ENCODE data around the gene CMTR1.

The CMTR1 gene

DNA sequence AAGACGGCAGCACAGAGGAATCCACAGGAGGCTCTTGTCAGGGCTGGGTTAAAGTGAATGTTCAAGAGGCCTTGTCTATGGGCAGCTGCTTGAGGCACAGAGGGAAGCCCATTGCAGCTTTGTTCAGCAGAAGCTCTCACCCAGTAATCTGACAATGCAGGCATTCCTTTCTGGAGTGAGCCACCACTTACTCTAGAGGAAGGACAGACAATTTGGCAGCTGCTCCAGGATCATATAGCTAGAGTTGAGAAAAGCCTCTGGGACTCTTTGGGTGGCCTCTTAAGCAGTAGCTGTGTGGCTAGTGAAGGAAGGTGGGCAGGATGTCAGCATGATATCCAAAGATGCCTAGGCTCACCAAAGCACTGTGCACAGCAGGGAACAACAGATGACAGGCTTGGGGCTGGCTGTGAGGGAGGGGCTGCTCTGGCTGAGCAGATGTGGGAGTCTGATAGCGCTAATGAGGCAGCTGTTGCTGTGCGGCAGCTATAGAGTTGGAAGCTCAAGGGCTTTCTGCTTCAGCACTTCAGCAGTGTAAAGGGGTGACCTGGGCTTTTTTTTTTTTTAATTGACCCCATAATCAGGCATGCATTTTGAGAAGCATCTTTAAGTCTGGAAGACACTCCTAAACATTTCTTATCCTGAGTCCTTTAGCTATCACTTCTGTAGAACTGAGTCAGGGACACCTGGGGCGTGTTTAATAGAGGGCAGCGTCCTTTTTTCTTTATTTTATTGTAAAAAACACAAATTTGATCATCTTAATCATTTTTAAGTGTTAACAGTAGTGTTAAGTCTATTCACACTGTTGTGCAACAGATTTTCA is 27.2 kb downstream of the CMTR1 start:
- H3K27ac ChIP-seq (ENCODE audit: low read length) = no peak overlapping the region
- no peak overlapping the region for H3K4me3 ChIP-seq (ENCODE audit: low read length)
- H3K27me3 ChIP-seq (ENCODE audit: control insufficient read depth, insufficient read depth, low read length) = no peaks in the 10 kb centered on the region
- H3K9ac ChIP-seq (ENCODE audit: low read length) = no peak overlapping the region
- peaks cover 45% of the 10 kb centered on the region for H3K36me3 ChIP-seq (ENCODE audit: control insufficient read depth, low read depth, low read length)
- H3K9me3 ChIP-seq (ENCODE audit: control insufficient read depth, low read depth, low read length) = no peaks in the 10 kb centered on the region
- no peaks in the 10 kb centered on the region for H3K4me1 ChIP-seq (ENCODE audit: control insufficient read depth, low read depth, low read length)

DNA sequence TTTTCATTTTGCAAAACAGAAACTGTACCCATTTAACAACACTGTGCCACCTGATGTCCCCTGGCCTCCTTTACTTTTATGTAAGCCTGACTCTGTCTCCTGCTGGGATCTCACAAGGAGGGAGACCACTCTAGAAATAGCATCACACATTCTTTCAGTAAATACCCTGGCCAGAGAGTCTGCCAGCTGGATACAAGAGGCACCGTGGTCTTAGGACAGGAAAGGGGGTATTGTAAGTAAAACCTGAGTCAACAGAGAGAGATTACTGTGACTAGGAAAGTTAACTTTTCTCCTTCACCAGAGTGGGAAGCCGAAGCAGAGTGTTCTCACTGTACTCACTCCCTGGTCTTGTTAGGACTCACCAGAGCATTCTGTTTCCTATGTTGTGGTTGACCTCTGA is 27.8 kb downstream of the CMTR1 start:
- Histone ChIP-seq H3K9ac (ENCODE audit: low read length) (no peak overlapping the region), H3K9me3 (ENCODE audit: control insufficient read depth, low read depth, low read length) (no peaks in the 10 kb centered on the region), H3K36me3 (ENCODE audit: control insufficient read depth, low read depth, low read length) (peaks cover 39% of the 10 kb centered on the region), H3K27ac (ENCODE audit: low read length) (no peak overlapping the region), H3K27me3 (ENCODE audit: control insufficient read depth, insufficient read depth, low read length) (no peaks in the 10 kb centered on the region), H3K4me3 (ENCODE audit: low read length) (no peak overlapping the region), H3K4me1 (ENCODE audit: control insufficient read depth, low read depth, low read length) (no peaks in the 10 kb centered on the region)

DNA sequence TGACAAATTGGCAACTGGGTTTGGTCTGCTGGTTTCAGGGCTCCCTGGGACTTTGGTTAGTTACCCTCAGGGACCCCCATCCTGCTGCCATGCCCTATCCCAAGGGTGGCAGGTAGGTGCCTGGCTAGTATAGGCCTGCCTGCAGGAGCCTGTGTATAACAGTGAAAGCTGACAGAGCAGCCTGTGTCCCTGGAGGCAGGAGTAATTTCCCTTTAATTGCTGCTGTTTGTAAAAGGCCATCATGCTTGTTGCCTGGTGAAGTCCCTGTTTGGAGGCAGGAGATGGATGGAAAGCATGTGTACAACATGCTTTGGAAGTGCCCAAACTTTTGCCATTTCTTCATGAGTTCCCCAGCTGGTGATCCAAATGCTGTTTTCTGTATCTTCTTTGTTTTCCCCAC is 30.1 kb downstream of the CMTR1 start:
- Histone ChIP-seq H3K4me3 (ENCODE audit: low read length) (no peak overlapping the region), H3K27me3 (ENCODE audit: control insufficient read depth, insufficient read depth, low read length) (no peaks in the 10 kb centered on the region), H3K4me1 (ENCODE audit: control insufficient read depth, low read depth, low read length) (no peaks in the 10 kb centered on the region), H3K9me3 (ENCODE audit: control insufficient read depth, low read depth, low read length) (peaks cover 5% of the 10 kb centered on the region), H3K36me3 (ENCODE audit: control insufficient read depth, low read depth, low read length) (peaks cover 36% of the 10 kb centered on the region), H3K27ac (ENCODE audit: low read length) (no peak overlapping the region), H3K9ac (ENCODE audit: low read length) (no peak overlapping the region)

DNA sequence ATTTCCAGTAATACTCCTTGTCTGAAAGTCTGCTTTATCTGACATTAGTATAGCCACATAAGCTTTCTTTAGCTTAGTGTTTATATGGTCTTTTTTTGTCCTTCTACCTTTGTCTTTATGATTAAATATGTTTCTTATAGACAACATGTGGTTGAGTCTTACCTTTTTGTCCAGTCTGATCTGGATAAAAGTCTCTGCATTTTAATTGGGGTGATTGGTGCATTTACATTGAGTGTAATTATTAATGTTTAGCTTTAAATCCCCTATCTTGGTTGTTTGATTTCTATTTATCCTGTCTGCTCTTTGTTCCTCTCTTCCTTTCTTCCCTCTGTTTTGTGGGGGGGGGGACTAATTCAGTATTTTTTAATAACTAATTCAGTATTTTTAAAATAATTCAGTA is 34.7 kb downstream of the CMTR1 start:
- peaks cover 22% of the 10 kb centered on the region for H3K36me3 ChIP-seq (ENCODE audit: control insufficient read depth, low read depth, low read length)
- H3K9ac ChIP-seq (ENCODE audit: low read length) = no peak overlapping the region
- no peaks in the 10 kb centered on the region for H3K4me1 ChIP-seq (ENCODE audit: control insufficient read depth, low read depth, low read length)
- no peak overlapping the region for H3K27ac ChIP-seq (ENCODE audit: low read length)
- H3K4me3 ChIP-seq (ENCODE audit: low read length) = no peak overlapping the region
- peaks cover 5% of the 10 kb centered on the region for H3K9me3 ChIP-seq (ENCODE audit: control insufficient read depth, low read depth, low read length)
- no peaks in the 10 kb centered on the region for H3K27me3 ChIP-seq (ENCODE audit: control insufficient read depth, insufficient read depth, low read length)

DNA sequence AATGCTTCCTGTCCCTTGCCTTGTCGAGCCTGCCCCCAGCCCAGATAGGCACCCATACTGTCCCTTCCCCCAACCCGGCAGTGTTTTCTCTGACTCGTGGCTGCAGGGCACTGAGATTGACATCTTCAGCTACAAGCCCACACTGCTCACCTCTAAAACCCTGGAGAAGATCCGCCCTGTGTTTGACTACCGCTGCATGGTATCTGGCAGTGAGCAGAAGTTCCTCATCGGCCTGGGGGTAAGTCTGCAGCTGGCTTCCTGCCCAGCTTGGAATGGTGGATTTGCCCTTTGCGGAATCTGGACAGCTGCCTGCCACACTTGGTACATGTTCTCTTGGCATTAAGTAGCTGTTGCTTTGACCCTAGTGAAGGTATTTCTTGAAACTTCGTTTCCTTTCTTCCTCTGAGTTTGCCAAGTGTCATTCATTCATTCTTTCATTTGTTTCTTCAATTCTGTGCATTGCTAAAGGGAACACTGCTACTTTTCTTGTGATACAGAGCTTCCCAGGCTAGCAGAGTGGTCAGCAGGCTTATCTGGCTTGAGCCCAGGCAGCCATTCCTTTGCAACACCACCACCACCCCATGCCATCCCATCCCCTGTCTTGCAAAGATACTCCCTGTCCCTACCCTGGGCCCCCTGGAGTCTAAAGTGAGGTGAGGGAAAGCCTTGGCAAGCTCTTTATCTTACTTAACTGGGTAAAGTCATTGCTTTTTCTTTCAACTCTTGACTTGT is 40.5 kb downstream of the CMTR1 start:
- Histone ChIP-seq H3K9ac (ENCODE audit: low read length) (no peak overlapping the region), H3K4me3 (ENCODE audit: low read length) (no peak overlapping the region), H3K27ac (ENCODE audit: low read length) (no peak overlapping the region), H3K27me3 (ENCODE audit: control insufficient read depth, insufficient read depth, low read length) (no peaks in the 10 kb centered on the region), H3K9me3 (ENCODE audit: control insufficient read depth, low read depth, low read length) (no peaks in the 10 kb centered on the region), H3K4me1 (ENCODE audit: control insufficient read depth, low read depth, low read length) (no peaks in the 10 kb centered on the region), H3K36me3 (ENCODE audit: control insufficient read depth, low read depth, low read length) (peaks cover 45% of the 10 kb centered on the region)

DNA sequence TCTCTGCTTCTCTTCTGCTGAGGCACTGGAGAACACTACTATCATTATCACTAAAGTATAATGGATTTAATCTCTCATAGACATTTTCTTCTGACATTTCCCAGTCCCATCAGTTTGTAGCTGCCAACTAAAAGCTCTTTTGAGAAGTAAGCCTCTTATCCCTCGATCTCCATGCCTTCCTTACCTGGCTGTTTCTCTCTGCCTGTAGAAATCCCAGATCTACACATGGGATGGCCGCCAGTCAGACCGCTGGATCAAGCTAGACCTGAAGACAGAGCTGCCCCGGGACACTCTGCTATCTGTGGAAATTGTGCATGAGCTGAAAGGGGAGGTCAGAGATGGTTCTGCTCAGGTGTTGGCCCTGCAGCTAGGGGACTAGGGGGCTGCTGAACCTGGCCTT is 41.3 kb downstream of the CMTR1 start:
- no peaks in the 10 kb centered on the region for H3K27me3 ChIP-seq (ENCODE audit: control insufficient read depth, insufficient read depth, low read length)
- H3K27ac ChIP-seq (ENCODE audit: low read length) = no peak overlapping the region
- peaks cover 48% of the 10 kb centered on the region for H3K36me3 ChIP-seq (ENCODE audit: control insufficient read depth, low read depth, low read length)
- no peaks in the 10 kb centered on the region for H3K4me1 ChIP-seq (ENCODE audit: control insufficient read depth, low read depth, low read length)
- H3K9ac ChIP-seq (ENCODE audit: low read length) = no peak overlapping the region
- no peaks in the 10 kb centered on the region for H3K9me3 ChIP-seq (ENCODE audit: control insufficient read depth, low read depth, low read length)
- no peak overlapping the region for H3K4me3 ChIP-seq (ENCODE audit: low read length)

DNA sequence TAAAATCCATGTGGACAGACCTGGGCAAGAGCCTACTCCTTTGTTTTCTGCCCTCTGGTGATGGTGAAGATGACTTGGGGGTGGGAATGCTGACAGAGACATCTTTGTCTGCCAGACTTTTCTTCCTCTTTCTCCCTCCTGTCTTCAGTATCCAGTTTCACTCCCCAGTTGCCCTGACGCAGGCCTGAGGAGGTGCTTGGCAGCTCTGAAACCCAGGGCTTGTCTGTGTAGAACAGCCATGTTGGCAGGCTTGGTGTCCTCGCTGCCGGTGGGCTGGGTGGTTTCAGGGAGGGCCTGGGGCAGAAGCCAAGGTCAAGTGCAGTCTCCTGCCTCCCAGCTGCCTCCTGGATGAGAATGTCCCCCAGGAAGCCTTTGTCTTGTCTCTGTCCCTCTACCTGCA is 44.2 kb downstream of the CMTR1 start:
- Histone ChIP-seq H3K9ac (ENCODE audit: low read length) (no peak overlapping the region), H3K36me3 (ENCODE audit: control insufficient read depth, low read depth, low read length) (peaks cover 44% of the 10 kb centered on the region), H3K27ac (ENCODE audit: low read length) (no peak overlapping the region), H3K4me1 (ENCODE audit: control insufficient read depth, low read depth, low read length) (peaks cover 19% of the 10 kb centered on the region), H3K27me3 (ENCODE audit: control insufficient read depth, insufficient read depth, low read length) (no peaks in the 10 kb centered on the region), H3K9me3 (ENCODE audit: control insufficient read depth, low read depth, low read length) (no peaks in the 10 kb centered on the region), H3K4me3 (ENCODE audit: low read length) (no peak overlapping the region)

DNA sequence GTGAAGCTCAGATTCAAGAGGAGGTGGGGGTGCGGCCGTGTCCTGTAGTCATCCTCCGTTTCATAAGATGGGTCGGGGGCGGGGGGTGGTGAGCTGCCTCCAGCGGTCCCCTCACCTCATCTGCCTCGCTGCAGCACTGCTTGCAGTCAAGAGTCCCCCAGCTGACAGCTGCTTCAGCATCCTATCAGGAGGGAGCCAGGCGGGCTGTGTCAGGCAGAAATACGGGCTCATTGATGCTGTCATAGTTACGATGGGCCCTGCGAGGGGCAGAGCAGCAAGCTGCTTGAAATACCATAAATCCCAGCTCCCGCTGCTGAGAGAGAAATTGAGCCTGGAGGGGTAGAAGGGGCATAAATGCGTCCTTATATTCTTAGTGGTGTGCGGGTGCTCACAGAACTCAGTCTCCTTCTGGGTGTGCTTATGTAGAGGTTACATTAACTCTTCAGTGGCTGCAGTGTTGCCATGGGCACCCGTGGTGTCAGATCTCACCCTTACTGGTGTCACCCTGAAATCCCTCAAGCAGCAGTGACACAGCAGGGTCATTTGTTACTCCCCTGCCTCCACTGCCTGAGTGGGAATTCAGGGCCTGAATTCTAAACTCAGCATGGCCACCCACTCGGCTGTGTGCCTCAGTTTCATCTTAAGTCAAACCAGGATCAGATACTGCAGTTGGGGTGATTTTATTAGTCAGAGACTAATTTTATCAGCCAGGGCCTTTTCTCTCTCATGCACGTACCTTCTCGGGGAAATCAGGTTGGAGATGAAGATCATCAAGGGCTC is 44.8 kb downstream of the CMTR1 start:
- Histone ChIP-seq H3K36me3 (ENCODE audit: control insufficient read depth, low read depth, low read length) (peaks cover 38% of the 10 kb centered on the region), H3K9ac (ENCODE audit: low read length) (no peak overlapping the region), H3K27ac (ENCODE audit: low read length) (no peak overlapping the region), H3K4me3 (ENCODE audit: low read length) (no peak overlapping the region), H3K27me3 (ENCODE audit: control insufficient read depth, insufficient read depth, low read length) (no peaks in the 10 kb centered on the region), H3K9me3 (ENCODE audit: control insufficient read depth, low read depth, low read length) (no peaks in the 10 kb centered on the region), H3K4me1 (ENCODE audit: control insufficient read depth, low read depth, low read length) (peaks cover 22% of the 10 kb centered on the region)

DNA sequence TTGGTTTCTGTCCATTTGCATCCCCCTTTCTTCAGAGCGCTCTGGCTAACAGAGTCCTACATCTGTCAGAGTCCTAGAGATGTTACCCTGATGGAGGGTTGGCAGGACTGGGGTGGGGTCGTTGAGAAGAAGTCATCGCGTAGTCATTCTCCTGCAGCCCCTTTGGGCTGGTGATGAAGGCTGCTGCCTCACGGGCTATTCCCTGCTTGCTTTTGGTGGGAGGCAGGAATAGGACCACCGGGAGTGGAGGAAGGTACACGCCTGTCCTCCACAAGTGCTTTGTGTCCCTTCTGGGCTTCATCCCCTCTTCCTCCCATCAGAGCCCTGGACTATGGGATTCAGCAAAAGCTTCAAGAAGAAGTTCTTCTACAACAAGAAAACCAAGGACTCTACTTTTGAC is 45.8 kb downstream of the CMTR1 start:
- Histone ChIP-seq H3K27me3 (ENCODE audit: control insufficient read depth, insufficient read depth, low read length) (no peaks in the 10 kb centered on the region), H3K9me3 (ENCODE audit: control insufficient read depth, low read depth, low read length) (no peaks in the 10 kb centered on the region), H3K27ac (ENCODE audit: low read length) (no peak overlapping the region), H3K4me1 (ENCODE audit: control insufficient read depth, low read depth, low read length) (peaks cover 22% of the 10 kb centered on the region), H3K36me3 (ENCODE audit: control insufficient read depth, low read depth, low read length) (peaks cover 30% of the 10 kb centered on the region), H3K9ac (ENCODE audit: low read length) (no peak overlapping the region), H3K4me3 (ENCODE audit: low read length) (no peak overlapping the region)

DNA sequence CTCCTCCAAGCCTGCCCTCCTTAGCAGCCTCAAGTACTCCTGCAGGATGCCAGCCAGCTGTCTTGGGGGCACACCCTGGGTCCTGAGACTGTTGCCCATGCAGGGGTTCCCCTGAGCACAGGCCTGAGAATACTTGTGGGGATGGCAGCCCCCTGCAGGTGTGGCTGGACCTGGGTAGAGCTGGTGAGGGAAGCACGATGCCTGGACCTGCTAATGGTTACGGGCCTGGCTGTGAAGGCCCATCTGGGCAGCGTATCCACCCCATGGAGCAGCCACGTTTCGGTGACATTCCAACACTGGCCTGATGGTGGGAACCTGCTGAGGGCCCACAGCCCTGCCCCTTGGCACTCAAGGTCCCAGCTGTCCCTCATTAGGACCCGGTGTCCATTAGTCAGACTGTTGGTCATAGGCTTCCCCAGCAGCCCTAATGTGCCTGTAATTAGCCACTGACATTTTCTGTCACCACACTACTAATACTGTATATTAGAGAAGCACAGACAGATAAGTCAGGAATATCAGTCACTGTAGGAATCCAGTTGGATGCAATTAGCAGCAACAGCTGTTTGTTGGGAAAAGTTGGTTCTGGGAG is 46.3 kb downstream of the CMTR1 start:
- Histone ChIP-seq H3K9ac (ENCODE audit: low read length) (no peak overlapping the region), H3K9me3 (ENCODE audit: control insufficient read depth, low read depth, low read length) (no peaks in the 10 kb centered on the region), H3K36me3 (ENCODE audit: control insufficient read depth, low read depth, low read length) (peaks cover 25% of the 10 kb centered on the region), H3K27me3 (ENCODE audit: control insufficient read depth, insufficient read depth, low read length) (no peaks in the 10 kb centered on the region), H3K27ac (ENCODE audit: low read length) (no peak overlapping the region), H3K4me3 (ENCODE audit: low read length) (no peak overlapping the region), H3K4me1 (ENCODE audit: control insufficient read depth, low read depth, low read length) (peaks cover 22% of the 10 kb centered on the region)

DNA sequence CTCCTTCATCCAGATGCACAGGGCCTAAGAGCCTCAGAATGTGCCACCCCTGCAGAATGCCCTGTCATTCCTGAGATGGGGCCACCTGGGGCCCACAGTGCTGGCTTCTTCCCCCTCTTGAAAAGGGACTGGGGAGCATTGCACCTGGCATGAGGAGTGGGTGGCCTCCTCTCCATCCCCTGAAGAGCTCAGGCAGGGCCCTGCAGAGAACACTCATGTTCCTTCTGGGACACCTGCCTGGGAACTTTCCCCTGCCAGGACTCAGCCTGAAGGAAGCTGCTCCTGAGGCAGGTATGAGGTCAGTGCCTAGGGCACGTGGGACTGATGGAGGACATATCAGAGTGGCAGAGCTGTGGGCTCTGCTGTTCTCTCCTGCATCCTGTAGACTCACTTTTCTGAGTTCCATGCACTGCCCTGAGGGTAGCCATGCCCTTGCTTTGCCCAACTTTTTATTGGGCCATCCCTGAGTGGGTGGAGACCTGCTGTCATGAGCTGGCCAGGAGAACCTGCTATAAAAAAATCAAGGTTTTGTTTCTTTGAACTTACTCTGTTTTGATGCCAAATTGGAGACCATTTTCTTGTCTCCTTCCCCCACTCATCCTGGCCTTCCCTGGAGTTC is 47.2 kb downstream of the CMTR1 start:
- Histone ChIP-seq H3K27me3 (ENCODE audit: control insufficient read depth, insufficient read depth, low read length) (no peaks in the 10 kb centered on the region), H3K36me3 (ENCODE audit: control insufficient read depth, low read depth, low read length) (peaks cover 16% of the 10 kb centered on the region), H3K9ac (ENCODE audit: low read length) (no peak overlapping the region), H3K4me3 (ENCODE audit: low read length) (no peak overlapping the region), H3K27ac (ENCODE audit: low read length) (no peak overlapping the region), H3K4me1 (ENCODE audit: control insufficient read depth, low read depth, low read length) (peaks cover 24% of the 10 kb centered on the region), H3K9me3 (ENCODE audit: control insufficient read depth, low read depth, low read length) (no peaks in the 10 kb centered on the region)
